A204.1 (cell line): Measurements from ENCODE around the gene FAM120A.

Experiments used
- FAIRE-seq: peaks from 2 replicates; lab custom pipeline; 2012; peaks lifted over from hg19 to GRCh38; lab: Jason Lieb, UNC

Gene FAM120A

DNA sequence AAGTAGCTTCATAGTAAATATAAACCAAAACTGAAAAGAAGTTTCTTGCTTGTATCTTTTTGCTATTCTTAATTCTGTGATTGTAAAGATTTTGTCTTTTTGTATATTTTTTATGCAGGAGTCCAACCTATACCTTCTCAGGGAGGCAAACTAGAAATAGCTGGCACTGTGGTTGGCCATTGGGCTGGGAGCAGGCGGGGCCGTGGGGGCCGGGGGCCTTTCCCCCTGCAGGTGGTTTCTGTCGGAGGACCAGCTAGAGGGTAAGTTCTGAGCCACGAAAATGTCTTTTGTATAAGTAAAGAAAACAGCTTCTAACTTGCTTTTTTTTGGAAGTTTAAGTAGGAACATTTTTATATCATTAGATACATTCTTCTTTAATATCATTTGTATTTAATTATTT lies 109.5 kb downstream of the FAM120A start:
- FAIRE-seq: no peak

DNA sequence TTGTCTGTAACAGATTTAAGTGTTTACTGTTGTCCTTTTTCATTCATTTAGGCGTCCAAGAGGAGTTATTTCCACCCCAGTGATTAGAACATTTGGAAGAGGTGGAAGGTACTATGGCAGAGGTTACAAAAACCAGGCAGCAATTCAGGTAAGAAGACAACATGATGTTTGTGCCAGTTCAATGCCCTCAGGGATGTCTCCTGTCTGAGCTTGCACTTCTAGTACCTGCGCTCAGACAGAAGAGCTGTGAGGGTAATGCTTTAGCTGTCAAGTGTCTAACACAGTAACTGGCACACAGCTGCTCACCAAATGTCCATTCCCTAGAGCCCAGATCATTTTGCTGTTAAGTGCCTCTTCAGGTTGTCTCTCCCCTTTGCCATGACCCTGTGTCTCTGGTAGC lies 110.7 kb downstream of the FAM120A start:
- FAIRE-seq: no peak

DNA sequence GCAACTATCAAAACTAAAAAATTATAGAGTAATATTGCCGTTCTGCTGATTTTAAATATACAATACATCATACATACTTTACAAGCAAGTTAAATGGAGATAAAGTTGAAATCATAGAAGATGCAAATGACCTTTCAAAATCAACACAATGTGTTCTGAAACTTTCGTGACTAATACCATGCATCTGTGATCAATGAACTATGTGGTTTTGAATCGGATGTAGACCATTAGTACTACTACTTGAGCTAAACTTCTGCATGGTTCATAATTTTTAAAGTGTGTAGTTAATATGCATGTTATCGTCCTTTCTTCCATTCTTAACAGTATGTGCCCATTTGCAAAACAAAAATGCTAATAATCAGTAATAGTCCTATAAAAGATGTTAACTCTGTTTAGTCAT lies 113.6 kb downstream of the FAM120A start:
- FAIRE-seq: no peak

DNA sequence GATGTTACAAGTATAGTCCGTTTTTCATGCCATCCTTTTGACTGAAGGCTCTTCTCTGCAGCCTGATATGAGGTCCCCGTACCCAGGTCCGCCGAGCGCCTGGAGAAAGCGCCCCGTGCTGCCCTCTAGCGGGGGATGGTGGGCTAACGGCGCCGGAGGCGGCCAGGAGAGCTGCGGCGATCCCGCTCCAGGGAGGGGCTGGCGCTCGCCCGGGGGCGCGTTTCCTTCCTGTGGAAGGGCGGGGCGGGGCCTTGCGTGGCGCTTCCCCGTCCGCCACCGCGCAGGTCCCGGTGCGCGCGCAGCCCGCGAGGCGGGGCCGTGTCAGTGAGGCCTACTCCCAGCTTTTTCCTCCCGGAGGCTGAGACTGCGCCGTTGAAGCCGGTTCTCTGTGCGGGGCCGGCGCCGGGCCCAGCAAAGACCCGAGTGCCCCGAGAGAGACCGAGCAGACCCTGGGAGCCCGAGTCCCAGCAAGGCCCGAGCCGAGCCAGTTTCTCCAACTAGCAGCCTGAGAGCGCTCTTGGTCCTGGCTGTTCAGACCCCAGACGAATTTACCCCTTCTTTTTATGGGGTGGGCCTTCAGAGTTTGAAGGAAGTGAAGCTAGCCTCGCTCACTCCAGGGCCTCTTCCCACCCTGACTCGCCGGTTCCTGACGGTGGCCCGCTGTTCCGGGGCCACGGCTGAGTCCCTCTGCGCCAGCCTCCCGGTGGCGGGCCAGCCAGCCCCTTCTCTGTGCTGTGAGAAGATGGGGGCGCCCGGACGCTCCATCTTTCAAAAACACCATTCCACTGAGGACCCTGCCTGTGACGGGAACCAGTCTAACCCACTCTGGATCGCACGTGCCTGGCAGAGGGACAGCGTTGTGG lies 115.2 kb downstream of the FAM120A start:
- FAIRE-seq: peak; percentile 63

DNA sequence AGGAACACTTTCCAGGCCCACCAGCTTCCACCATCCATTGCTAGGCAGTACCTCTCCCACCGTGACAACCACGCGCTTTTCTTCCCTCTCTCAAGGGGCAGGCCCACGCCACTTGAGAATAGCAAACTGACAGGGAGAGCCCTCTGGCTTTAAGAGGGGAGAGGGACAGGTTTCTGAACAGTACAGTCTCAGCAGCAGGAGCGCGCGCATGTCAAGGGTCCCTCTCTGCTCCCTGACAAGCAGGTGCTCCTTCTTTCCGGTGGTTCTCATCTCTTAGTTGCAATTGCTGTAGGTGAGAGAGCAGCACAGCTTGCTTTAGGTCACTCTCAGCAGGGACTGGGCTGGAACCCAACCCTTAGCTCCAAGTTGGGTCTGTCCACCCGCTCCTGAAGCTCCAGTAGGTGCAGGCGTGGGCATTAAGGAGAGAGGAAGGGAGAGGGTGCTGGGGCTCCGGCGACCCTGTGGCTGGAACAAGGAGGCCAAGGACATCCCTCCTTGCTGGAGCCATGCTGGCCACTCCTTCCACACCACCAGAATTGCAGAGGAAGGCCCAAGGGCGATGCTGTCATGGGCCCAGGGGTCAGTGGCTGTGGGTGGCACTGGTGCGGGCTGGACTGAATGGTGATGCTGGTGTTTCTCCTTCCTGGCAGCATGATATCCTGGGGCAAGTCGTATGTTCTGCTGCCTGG lies 115.9 kb downstream of the FAM120A start:
- FAIRE-seq: no peak

DNA sequence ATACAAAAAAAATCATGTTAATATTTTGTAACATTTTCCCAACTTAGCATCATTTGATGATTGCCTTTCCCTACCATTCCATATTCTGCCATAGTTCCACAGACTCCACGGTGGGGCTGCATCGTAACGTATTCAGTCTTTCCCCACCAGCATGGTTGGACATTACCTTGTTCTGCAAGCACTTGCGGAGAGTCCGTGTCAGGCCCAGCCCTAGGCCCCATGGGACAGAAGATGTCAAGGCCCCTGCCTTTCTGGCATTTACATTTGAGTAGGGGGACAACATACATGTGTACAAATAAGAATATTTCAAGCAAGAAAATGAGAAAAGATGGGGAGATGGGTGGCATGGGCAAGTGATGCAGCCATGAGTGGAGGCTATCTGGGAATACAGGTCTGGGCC lies 116.7 kb downstream of the FAM120A start:
- FAIRE-seq: no peak

DNA sequence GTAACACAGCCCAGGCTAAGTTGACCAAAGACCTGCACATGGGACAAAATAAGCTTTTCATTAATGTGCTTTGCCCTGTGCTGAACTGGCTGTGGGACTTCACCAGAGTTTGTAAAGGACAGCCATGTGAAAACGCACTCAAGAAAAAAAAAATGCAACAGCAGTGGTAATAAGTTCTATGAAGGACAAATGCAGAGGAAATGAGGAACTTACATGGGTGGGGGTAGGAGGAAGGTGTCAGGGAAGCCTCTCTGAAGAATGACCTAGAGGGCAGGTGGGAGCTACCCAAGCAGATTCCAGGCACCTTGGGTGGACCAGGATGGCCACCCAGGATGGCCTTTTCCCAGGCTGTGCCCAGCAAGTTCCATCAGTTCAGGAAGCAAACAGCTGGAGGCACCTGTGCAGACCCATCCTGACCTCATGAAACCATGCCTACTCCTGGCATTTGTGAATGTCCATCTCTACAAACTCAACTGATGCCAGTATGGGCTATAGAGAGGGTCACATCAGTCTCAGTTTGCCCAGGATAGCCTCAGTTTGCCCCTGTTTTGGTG lies 118.2 kb downstream of the FAM120A start:
- FAIRE-seq: no peak

DNA sequence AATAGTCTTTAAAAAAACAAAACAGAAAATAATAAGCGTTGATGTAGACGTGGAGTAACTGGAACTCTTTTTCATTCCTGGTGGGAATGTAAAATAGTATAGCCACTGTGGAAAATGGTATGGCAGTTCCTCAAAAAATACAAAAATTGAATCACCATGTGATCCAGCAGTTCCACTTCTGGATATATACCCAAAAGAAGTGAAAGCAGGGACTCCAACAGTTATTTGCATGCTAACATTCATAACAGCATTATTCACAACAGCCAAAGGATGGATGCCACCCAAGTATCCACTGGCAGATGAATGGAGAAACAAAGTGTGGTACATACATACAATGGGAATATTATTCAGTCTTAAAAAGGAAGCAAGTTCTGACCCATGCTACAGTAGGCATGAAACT lies 120.7 kb downstream of the FAM120A start:
- FAIRE-seq: no peak

DNA sequence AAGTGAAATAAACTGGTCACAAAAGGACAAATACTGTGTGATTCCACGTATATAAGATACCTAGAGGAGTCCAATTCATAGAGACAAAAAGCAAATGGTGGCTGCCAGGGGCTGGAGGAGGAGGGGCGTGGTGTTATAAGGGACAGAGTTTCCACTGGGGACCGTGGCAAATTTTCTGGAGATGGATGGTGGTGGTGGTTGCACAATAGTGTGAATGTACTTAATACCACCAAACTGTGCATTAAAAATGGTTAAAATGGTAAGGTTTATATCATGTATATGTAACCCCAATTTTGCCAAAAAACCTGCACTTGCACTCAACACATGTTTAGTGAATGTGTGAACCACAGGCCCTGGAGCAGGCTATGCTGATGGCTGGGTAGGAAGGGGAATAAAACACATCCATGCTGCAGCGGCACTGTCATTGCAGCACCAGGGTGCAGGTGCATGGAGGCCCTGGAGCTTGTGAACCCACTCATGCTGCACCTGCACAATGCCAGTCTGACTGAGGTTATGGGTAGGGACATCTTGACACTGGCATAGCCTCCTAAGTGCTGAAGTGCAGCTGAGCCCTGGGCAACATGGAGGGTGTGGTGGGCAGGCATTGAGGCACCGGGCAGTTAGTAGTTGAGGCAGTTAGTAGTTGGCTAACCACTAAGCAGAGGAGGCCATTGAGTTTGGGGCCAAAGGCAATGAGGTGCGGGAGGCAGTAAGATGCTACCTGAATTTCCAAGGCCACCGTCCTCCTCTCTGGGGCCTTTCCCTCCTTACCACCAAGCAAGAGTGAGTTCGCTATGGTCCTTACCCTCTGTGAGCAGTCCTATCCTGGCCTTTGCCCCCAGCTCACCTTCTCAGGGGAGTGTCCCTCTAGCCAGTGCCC lies 121.4 kb downstream of the FAM120A start:
- no peak for FAIRE-seq

DNA sequence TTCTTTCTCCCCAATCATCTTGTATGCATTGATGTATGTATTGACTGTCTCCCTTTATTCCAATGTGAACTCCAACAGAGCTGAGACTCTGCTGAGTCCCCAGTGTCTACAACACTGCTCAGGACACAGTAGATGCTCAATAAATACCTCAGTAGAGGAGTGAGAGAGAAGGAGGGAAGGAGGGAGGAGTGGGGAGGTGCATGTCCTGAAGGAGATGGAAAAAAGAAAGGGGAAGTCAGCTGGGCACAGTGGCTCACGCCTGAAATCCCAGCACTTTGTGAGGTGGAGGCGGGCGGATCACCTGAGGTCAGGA lies 122.0 kb downstream of the FAM120A start:
- FAIRE-seq: no peak

DNA sequence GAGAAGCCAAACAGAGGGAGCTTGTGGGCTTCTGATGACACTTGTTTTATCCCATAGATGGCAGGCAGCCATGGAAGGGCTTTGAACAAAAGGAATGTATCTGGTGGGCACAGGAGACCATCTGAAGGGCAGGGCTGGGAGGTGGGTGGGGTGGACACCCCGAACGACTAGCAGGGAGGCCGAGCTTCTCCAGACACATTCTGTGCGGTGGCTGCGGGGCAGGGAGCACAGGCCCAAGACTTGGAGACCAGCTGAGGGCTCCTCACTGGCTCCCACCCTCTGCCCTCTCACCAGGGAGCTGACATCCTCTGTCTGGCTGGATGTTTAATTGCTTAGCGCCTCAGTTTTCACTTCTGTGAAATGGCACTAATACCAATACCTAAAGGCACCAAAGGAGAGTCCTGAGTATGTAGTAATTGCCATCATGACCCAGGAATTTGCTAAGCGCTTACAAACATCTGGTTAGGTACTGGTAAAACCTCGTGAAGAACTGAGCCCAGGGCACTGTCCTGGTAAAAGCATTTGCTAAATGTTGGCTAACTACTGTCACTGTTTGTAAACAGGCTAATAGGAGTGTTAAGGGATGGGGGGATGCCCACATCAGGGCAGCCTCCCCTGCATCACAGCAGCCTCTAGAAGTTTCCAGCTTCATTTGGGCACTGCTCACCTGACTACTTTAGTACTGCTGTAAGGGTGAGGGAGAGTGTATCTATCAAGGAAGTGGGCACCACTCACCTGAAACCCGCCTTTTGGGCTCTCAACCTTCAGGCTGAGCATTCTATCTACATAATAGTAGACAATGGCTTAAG lies 122.8 kb downstream of the FAM120A start:
- FAIRE-seq: no peak

DNA sequence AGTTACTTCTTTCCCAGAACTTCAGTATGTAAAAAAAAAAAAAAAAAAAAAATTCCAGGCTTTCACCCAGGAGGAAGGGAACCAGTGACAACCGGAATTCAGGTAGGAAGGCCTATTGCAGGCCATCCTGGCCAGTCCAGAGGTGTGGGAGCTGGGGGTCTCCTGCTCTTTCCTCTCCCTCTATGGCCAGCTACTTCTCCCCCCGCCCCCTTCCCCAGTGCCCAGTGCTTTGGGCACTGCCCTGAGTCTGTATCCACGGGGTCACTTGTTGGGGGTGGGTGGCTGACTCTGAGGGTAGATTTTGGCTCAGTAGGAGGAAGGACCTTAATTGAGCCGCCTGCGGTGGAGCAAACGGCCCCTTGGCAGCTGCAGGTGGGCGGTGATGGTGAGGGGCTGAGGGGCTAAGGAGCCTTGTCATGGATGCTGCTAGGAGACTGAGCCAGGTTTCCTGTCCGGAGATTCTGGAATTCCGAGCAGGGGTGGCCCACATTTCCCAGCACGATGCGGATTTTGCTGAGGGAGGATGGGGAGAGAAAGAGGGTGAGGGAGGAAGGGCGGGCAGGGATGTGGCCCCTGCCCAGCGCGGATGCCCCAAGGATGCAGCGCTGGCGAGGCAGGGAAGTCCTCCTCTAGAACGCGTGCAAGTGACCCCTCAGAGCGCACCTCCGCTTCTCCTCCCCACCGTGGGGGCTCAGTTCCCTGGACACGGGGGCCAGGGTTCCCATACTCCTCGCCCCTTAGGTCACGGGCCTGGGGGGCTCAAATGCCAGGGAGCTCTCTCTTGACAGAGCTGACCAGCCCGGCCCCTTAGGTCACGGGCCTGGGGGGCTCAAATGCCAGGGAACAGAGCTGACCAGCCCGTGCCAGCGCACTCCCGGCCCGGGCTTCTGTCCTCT lies 123.7 kb downstream of the FAM120A start:
- no peak for FAIRE-seq

DNA sequence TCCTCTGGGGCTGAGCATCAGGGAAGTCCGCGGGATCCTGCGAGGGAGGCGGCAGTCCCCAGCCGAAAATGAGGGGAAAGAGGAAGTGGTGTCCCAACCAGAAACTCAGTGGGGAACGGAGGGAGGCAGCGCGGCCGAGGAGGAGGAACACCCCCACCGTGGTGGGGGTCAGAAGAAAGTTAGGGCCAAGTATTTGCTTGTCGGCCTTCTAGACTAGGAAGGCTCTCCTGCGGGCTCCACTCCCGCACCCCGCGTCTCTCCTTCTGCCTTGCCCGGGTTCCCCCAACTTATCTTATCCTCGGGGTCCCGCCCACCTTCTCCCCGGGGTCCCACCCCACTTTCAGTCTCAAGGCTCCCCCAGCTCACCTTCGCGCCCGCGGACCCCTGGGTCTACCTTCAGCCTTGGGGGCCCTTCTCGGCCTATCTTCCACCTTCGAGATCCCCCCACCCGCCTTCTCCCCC lies 124.3 kb downstream of the FAM120A start:
- no peak for FAIRE-seq

DNA sequence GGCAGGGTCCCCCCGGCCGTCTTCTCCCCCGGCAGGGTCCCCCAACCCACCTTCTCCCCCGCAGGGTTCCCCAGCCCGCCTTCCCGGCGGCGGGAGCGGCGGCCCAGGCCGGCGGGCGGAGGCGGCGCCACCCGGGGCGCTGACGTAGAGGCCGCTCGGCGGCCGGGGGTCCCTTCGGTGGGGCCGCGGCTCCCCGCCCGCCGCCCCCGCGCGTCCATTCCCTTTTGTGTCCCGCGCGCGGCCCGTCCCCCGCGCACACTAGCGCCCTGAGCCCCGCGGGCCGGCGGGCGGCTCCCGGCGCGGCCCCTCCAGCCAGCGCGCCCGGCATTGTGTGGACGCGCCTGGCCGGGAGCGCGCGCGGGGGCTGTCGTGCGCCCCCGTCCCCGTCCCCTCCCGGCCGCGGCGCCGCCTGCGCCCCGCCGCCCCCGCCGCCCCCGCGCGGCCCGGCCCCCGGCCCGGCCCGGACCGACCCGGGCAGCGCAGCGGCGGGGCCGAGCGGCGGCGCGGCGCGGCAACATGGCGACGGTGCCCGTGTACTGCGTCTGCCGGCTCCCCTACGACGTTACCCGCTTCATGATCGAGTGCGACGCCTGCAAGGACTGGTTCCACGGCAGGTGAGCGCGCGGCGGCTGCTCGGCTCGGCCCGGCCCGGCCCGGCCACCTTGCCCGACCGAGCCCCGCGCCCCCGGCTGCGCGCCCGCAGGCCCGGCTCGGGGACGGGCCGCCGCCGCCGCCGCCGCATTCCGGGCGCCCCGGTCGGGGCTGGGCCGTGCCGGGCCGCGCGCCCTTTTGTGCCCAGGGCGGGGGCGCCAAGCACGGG lies 125.0 kb downstream of the FAM120A start, which contains the start of gene PHF2:
TSS of gene PHF2 (plus strand) at position 327 of the 820 bp plus-strand sequence. CDS start at position 517, 190 bp downstream.
- no peak for FAIRE-seq

DNA sequence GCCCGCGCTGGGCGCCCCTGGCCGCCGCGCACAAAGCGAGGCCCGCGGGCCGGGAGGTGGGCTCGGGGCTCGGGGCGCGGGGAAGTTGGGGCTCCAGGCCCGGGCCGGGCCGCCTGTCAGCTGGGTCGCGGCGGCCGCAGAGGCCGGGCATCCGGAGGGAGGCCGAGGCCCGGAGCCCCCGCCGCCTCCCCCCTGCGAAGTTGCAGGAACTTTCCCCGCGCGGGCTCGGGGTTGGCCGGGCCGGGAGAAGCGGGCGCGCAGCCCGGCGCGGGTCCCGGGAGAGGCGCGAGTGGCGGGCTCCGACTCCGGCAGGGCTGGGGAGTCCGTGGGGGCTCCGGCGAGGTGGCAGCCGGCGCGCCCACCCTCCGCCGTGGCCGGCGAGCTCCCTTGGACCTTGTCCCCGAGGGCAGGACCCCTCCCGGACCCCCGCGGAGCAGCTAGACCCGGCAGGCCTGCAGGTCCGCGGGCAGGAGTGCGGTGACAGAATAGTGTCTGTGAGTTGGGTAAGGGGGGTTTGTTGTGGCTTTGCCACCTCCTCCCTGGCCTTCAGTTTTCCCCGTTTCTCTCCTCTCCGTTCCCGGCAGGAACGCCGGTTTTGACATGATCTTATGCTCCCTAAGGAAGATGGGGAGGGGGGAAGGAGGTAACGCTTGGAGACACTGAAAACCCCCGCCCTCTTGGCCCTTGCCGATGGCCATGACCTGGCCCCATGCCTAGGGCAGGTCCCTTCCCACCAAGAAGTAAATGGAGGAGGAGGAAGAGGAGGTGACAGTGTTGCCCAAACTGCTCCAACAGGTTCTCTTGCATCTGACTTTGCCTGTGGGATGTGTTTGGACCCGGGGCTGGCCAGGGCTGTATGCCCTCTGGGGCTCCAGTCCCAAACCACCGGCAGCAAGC lies 125.8 kb downstream of the FAM120A start:
- FAIRE-seq: no peak

DNA sequence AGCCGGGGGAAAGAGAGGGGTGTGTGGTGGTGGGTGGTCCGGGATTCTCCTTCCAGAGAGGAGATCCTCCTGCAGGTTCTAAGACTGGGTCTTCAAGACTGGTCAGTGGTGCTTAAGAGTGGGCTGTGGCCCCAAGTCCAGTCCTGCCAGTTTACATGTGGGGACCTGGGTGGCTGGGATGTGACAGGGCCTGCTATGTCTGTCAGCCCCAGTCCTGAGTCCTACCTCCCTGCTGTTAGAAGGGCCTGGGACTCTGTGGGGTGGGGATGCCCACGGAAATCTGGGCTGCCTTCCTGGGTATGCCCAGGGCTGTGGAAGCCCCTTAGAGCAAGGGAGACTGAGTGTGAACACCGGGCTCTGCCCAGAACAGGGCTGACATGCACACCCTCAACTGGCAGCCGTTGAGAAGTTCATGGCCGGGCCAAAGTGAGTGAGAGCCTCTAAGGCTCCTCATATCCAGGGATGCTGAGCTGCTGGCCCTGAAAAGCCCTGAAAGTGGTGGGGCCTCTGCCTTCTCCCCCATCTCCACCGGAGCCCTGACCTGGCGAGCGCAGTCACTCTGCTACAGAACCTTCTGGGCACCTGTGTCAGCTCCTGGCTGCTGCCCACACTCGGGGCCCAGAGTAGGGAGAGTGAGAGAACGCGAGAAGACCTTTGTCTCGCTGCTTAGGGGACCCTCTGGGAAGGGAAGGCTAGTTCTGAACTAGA lies 126.6 kb downstream of the FAM120A start:
- FAIRE-seq: no peak

DNA sequence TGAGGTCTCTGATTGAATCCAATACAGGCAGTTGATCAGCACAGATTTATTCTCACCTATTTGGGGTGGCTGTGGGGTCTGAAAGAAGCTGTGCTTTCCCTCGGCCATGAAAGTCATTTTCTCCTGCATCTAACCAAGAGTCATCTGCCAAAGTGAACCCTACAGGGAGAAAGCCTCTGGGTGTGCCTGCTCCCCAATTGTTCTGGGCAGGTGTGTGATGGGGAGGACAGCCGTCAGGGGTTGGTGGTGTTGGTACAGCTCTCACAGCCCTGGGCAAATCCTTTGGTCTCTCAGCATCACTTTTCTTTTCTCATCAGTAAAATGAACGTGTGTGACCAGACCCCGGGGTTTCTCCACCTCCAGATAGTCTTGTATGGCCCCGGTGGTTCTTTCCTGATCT lies 127.4 kb downstream of the FAM120A start:
- FAIRE-seq: no peak
